CD4-positive, alpha-beta T cell treated with Interleukin-1 beta for 1 hour (primary cell): ENCODE data around the gene ARL5B.

Experiments used
- DNase-seq, 2 donors: peaks; one replicate each; pipeline ENCODE4 v3.0.0-alpha.2; 2020 to 2022

ARL5B gene

GRCh38 chr10:18718991-18719390 is 59.8 kb downstream of the ARL5B start:
- DNase-seq: no peak

- no peak for DNase-seq
These were observed 60.6 kb downstream of the ARL5B start for GRCh38 chr10:18719811-18720210.

DNA sequence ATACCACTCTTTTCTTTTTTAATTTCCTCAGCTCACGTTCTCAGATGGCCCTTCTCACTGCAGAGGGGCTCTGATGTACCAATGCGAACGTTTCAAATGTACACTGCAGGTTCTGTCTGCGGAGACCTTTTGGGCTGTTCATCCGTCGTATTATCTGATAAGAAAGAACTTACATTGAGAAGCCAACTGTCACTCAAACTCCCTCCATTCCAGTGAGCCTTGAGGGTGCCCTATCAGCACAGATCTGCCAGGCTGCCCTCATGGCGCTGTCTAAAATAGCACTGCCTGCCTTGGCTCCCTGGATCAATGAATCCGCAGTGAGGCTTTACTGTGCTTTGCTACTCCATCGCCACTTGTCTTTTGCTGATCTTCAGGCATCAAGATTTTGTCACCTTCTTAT is 61.8 kb downstream of the ARL5B start:
- no peak for DNase-seq

DNA sequence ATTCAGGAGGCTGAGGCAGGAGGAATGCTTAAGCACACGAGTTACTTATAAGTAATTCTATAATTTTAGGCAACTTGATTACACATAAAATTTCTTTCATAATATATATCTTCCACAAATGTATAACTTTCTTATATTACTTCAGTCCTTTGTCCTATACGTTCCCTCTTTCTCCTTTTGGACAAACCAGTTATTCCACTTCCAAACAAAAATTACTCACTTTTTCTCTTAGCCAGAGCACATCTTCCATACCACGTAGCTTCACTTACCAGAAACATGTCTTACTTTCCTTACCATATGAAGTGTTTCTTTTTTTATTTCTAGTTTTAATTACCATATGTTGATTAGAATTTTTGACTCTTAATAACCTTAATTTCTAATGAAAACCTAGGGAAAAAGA is 64.6 kb downstream of the ARL5B start:
- DNase-seq: no peak
